Stimulated activated CD8-positive, alpha-beta memory T cell treated with anti-CD3 and anti-CD28 coated beads, Interleukin-12 subunit alpha, Interleukin-12 subunit beta, amount 100 ng/mL, for 4 hours (primary cell): ENCODE measurements around the gene SYT1.
"Not testable (repeated sequence)": the region's sequence is repeated elsewhere in the genome, so short reads cannot be mapped to it uniquely, and the experiment has no call there.

ENCODE experiments used
- DNase-seq: peaks from one replicate; pipeline ENCODE4 v3.0.0-alpha.2; 2020; ENCODE audit warnings: low read depth

Gene SYT1

GRCh38 chr12:78864403-78864869, at the start of gene SYT1:
Gene SYT1, plus strand, starts transcription at chr12:78864774.
- DNase-seq: no peak

- no peak for DNase-seq
These were observed 46.1 kb upstream of the SYT1 start for GRCh38 chr12:78818487-78818886.

GRCh38 chr12:78820946-78821345, 43.6 kb upstream of the SYT1 start:
- no peak for DNase-seq

GRCh38 chr12:78824918-78825317, 39.7 kb upstream of the SYT1 start:
- DNase-seq: no peak

- no peak for DNase-seq
These were observed 34.9 kb upstream of the SYT1 start for GRCh38 chr12:78829690-78830089.

- DNase-seq: no peak
These were observed 29.1 kb upstream of the SYT1 start for GRCh38 chr12:78835493-78835892.

- not testable (repeated sequence) for DNase-seq
These were observed 24.0 kb upstream of the SYT1 start for GRCh38 chr12:78840518-78841019.

- no peak for DNase-seq
These were observed 11.3 kb upstream of the SYT1 start for GRCh38 chr12:78853231-78853630.

GRCh38 chr12:78863482-78864402, 832 bp upstream of the SYT1 start:
- DNase-seq: no peak

- no peak for DNase-seq
These were observed 393 bp downstream of the SYT1 start for GRCh38 chr12:78864870-78865463.

- DNase-seq: no peak
These were observed 942 bp downstream of the SYT1 start for GRCh38 chr12:78865516-78865915.

GRCh38 chr12:78866518-78866917, 1.9 kb downstream of the SYT1 start:
- DNase-seq: no peak

GRCh38 chr12:78870539-78870938, 6.0 kb downstream of the SYT1 start:
- no peak for DNase-seq

GRCh38 chr12:78871566-78871965, 7.0 kb downstream of the SYT1 start:
- DNase-seq: no peak

GRCh38 chr12:78878459-78878858, 13.9 kb downstream of the SYT1 start:
- no peak for DNase-seq

- no peak for DNase-seq
These were observed 14.3 kb downstream of the SYT1 start for GRCh38 chr12:78878866-78879265.

- DNase-seq: no peak
These were observed 15.5 kb downstream of the SYT1 start for GRCh38 chr12:78880078-78880477.

- DNase-seq: no peak
These were observed 17.1 kb downstream of the SYT1 start for GRCh38 chr12:78881685-78882084.

GRCh38 chr12:78885466-78885865, 20.9 kb downstream of the SYT1 start:
- DNase-seq: no peak

- DNase-seq: no peak
These were observed 22.3 kb downstream of the SYT1 start for GRCh38 chr12:78886719-78887407.

GRCh38 chr12:78887444-78887843, 22.9 kb downstream of the SYT1 start:
- DNase-seq: no peak

- no peak for DNase-seq
These were observed 24.0 kb downstream of the SYT1 start for GRCh38 chr12:78888568-78888967.
